ENCODE measurements around the gene MGAT5.

The MGAT5 gene

DNA sequence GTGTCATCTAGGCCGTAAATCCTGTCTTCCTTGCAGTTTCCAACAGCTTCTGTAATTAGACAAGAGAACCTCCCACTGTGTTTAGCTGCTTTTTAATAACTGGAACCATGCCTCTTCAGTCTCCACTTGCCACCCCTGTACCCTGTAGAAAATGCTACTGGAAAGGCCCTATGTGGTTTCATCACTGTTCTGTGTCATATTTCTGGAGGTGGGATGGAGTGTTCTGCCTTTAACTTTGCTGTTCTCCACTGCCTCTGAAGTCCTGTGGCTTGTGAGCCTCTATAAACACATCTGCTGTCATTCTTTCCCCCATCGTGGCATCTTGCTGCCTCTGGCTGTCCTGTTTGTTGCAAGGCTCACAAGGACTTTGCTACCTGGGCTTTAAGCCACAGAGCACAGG is 17.9 kb downstream of the MGAT5 start:
- peaks cover 30 to 64% of the 10 kb centered on the region in 2 donors for H3K36me3 Mint-ChIP-seq
- peaks cover 78 to 100% of the 10 kb centered on the region in 2 donors for H3K4me1 Mint-ChIP-seq
- H3K4me3 Mint-ChIP-seq: peak overlapping the region; percentile 11

DNA sequence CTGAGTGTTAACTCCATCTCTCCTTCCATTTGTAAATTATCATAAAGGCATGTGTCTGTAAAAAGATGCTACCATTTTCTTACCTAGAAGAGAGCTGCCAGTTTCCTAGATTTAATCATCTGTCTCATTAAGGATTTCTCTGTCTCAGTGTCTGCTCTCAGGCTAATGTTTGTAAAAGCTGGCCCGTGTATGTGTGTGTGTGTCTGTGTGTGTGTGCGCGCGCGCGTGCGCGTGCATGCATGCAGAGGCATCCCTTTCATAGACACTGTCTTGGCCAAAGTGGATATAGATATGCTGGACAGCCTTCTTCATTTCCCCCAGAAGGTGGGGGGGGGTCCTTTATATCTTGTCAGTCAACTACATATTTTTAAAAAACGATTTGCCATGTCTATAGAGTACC is 18.9 kb downstream of the MGAT5 start:
- Mint-ChIP-seq H3K27ac (peak overlapping the region; percentile 53), H3K9me3 (peaks cover 8 to 10% of the 10 kb centered on the region in 2 donors), H3K4me1 (peaks cover 73 to 98% of the 10 kb centered on the region in 2 donors), H3K27me3 (no peaks in the 10 kb centered on the region), H3K4me3 (no peak overlapping the region), H3K36me3 (peaks cover 37 to 70% of the 10 kb centered on the region in 2 donors)
- ATAC-seq (replicated peaks): no peak
- DNase-seq: no peak

More for the DNA sequence above, 17.9 kb downstream of the MGAT5 start:
- ATAC-seq (replicated peaks) (peak; percentile 71 to 77), DNase-seq (peak; percentile 33)
- Mint-ChIP-seq H3K9me3 (peaks cover 4 to 5% of the 10 kb centered on the region in 2 donors), H3K27me3 (no peaks in the 10 kb centered on the region), H3K27ac (peak overlapping the region; percentile 68)

DNA sequence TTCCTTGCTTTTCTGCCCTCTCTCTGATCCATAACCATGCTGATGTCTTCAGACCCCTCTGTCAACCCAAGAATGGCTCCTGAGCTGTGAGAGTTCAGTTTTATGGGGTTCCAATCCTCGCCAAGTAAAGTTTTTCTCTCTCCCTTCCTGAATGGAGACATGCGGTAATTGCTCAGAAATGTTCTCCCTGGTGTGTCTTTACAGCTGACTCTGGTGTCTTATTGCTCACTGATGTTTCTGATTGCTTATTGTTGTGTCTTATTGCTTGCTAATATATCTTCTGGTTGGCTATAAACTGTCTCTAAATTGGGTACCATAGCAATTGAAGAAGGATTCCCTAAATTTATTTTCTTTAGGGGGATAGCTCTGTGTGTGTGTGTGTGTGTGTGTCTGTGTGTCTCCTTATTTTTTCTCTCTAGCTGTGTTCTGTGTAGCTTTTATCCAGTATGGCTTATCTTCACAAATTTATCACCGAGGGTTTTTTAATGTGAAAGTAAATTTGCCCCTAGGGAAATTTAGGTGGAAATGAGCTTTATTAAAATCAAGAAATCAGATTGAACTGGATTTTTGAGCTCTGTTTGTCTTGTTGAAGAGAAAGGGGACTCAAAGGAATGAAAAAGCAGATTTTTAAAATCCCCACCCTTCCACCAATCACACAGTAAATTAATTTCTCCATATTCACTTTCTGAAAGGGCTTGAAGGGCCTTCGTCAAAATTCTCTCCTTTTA is 19.5 kb downstream of the MGAT5 start:
- no peak for ATAC-seq (replicated peaks)
- Mint-ChIP-seq H3K27me3 (no peaks in the 10 kb centered on the region), H3K4me3 (peak overlapping the region; percentile 15 to 53), H3K36me3 (peaks cover 38 to 74% of the 10 kb centered on the region in 2 donors), H3K9me3 (peaks cover 9 to 10% of the 10 kb centered on the region in 2 donors), H3K4me1 (peaks cover 68 to 97% of the 10 kb centered on the region in 2 donors), H3K27ac (peak overlapping the region; percentile 70)
- no peak for DNase-seq

DNA sequence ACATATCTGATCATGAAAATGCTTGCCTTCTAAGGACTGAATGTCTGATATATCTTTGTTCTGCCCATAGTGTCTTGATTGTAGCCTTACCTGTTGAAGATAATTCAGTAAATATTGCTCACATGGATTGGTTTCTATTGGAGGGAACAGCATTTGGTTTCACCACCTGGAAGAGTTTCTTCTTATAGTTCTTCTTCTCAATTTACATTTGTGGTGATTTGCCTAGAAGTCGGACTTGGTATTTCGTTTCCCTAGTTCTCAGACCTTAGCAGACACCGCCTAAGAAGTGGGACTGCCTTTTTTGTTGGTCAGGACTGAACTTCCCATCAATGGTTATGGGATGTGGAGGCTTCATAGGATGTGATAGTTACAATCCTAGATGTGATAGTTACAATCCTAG is 20.2 kb downstream of the MGAT5 start:
- H3K27ac Mint-ChIP-seq: peak overlapping the region; percentile 70
- peaks cover 45 to 80% of the 10 kb centered on the region in 2 donors for H3K36me3 Mint-ChIP-seq
- H3K4me3 Mint-ChIP-seq: peak overlapping the region; percentile 15 to 53
- DNase-seq (no peak), ATAC-seq (replicated peaks) (no peak)
- H3K4me1 Mint-ChIP-seq: peaks cover 70 to 97% of the 10 kb centered on the region in 2 donors
- no peaks in the 10 kb centered on the region for H3K27me3 Mint-ChIP-seq
- H3K9me3 Mint-ChIP-seq: peaks cover 10 to 13% of the 10 kb centered on the region in 2 donors

DNA sequence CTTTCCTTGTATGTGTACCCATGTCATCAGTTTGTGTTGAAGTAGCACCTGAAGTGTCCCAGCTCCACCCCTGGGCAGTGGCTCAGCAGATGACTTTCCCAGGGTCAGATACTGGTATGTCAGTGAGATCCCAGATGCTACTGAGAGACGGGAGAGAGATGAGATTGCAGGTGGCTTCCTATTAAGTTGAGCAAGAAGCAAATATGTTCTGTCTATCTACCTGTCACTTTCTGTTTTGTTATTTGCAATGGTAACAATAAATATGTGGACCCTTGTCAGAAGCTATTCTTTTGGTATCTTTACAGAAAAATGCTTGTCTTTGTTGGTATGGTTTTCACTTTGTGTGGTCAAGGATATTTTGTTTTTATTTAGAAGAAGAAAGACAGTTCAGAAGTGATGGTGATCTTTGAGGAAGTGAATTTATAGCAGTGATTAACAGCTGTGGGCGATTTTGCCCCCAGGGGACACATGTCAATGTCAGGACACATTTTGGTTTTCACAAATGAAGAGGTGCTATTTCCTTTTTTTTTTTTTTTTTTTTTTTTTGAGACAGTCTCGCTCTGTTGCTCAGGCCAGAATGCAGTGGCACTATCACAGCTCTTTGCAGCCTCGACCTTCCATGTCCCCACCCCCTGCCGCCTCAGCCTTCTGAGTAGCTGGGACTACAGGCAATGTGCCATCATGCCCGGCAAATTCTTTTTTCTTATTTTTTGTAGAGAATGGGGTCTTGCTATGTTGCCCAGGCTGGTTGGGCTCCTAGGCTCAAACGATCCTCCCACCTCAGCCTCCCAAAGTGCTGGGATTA is 21.4 kb downstream of the MGAT5 start:
- Mint-ChIP-seq H3K27ac (peak overlapping the region; percentile 94), H3K4me1 (peaks cover 68 to 97% of the 10 kb centered on the region in 2 donors), H3K36me3 (peaks cover 46 to 71% of the 10 kb centered on the region in 2 donors), H3K9me3 (peaks cover 10 to 13% of the 10 kb centered on the region in 2 donors), H3K4me3 (peak overlapping the region; percentile 76 to 80), H3K27me3 (no peaks in the 10 kb centered on the region)
- peak; percentile 86 to 91 for ATAC-seq (replicated peaks)
- peak; percentile 78 for DNase-seq

DNA sequence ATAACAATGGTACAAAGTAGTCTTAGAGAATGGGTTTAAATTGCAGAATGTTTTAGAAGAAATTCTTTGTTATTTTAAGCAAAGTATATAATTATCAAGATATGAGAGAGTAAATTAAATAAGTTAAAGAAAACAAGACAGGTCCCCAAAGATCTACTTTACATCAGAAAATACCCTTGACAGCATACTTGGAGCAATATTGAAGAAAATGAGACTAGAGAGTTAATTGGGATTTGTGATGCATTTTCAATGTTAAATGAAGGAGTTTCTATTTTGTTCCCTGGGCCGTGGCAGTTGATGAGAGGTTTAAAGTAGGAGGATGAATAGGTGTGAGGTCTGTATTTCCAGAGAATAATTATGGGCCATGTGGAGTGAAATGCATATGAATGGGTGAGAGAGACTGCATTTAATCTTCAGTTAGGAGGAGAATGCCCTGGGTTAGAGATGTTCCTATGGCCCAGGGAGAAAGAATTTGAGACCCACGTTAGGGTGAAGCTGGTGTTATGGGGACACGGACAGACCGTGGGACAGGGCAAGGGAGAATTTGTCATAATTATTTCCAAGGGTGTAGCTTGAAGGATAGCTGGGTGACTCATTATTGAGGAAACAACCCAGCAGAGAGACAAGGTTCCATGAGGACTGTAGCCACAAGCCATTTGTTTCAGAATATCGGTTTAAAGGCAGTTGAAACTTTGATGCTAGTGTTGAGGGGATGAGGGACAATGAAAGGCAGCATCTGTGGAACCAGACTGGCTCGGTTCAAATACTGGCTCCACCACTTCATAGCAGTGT is 22.7 kb downstream of the MGAT5 start:
- DNase-seq (no peak), ATAC-seq (replicated peaks) (no peak)
- H3K9me3 Mint-ChIP-seq: peaks cover 10 to 13% of the 10 kb centered on the region in 2 donors
- H3K27ac Mint-ChIP-seq: peak overlapping the region; percentile 5
- H3K36me3 Mint-ChIP-seq: peaks cover 46 to 67% of the 10 kb centered on the region in 2 donors
- peak overlapping the region; percentile 1 to 3 for H3K4me3 Mint-ChIP-seq
- H3K27me3 Mint-ChIP-seq: no peaks in the 10 kb centered on the region
- peaks cover 66 to 97% of the 10 kb centered on the region in 2 donors for H3K4me1 Mint-ChIP-seq

DNA sequence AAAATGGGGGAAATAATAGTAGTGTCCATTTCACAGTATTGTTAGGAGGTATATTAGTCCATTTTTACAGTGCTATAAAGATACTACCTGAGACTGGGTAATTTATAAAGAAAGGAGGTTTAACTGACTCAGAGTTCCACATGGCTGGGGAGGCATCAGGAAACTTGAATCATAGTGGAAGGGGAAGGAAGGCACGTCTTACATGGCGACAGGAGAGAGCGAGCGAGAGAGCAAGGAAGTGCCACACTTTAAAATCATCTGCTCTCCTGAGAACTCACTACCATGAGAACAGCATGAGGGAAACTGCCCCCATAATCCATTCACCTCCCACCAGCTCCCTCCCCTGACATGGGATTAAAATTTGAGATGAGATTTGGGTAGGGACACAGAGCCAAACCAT is 23.4 kb downstream of the MGAT5 start:
- H3K27ac Mint-ChIP-seq: peak overlapping the region; percentile 93
- H3K4me1 Mint-ChIP-seq: peaks cover 66 to 97% of the 10 kb centered on the region in 2 donors
- H3K36me3 Mint-ChIP-seq: peaks cover 43 to 61% of the 10 kb centered on the region in 2 donors
- no peak for DNase-seq
- no peaks in the 10 kb centered on the region for H3K27me3 Mint-ChIP-seq
- ATAC-seq (replicated peaks): no peak
- peak overlapping the region; percentile 1 to 47 for H3K4me3 Mint-ChIP-seq
- H3K9me3 Mint-ChIP-seq: peaks cover 10 to 13% of the 10 kb centered on the region in 2 donors

DNA sequence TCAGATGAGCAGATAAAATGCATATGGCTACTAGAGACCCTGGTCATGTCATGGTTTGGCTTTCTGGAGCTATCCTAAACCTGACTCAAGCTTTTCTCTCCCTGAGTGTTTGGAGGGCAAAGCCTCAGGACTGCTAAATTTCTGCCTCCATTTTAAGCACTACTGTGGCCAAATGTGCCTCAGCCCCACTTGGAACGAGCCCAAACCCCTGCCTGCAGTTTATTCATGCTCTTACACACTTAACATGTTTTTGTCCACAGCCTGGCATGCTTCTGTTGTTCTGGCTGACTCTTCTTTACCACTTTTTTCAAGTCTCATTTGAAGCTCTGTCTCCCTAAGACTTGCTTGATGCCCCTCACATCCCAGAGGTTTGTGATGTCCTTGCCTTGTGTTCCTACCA is 24.7 kb downstream of the MGAT5 start:
- DNase-seq (no peak), ATAC-seq (replicated peaks) (no peak)
- no peaks in the 10 kb centered on the region for H3K27me3 Mint-ChIP-seq
- H3K4me1 Mint-ChIP-seq: peaks cover 65 to 97% of the 10 kb centered on the region in 2 donors
- peaks cover 34 to 48% of the 10 kb centered on the region in 2 donors for H3K36me3 Mint-ChIP-seq
- H3K4me3 Mint-ChIP-seq: no peak overlapping the region
- H3K27ac Mint-ChIP-seq: peak overlapping the region; percentile 9
- peaks cover 10 to 13% of the 10 kb centered on the region in 2 donors for H3K9me3 Mint-ChIP-seq

DNA sequence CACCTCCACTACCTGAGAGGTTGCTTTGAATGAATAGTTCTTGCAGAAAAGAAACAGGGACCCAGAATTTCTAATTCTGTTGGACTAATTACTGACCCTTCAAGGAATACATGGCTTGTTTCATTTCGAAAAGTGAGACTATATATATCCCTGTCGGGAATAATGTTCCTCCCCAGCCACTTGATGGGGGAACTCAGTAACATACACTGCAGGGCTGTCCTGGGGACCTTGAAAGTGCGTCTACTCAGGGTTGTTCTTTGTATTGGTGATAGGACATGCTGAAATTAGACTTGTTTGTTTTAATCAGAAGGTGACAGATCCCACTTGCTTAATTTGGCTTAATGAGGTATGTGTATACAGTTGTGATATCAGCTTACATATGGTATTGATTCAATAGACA is 25.5 kb downstream of the MGAT5 start:
- Mint-ChIP-seq H3K4me1 (peaks cover 62 to 95% of the 10 kb centered on the region in 2 donors), H3K36me3 (peaks cover 29 to 44% of the 10 kb centered on the region in 2 donors), H3K27ac (peak overlapping the region; percentile 73), H3K4me3 (no peak overlapping the region), H3K9me3 (peaks cover 10 to 13% of the 10 kb centered on the region in 2 donors), H3K27me3 (no peaks in the 10 kb centered on the region)
- DNase-seq: no peak
- no peak for ATAC-seq (replicated peaks)

DNA sequence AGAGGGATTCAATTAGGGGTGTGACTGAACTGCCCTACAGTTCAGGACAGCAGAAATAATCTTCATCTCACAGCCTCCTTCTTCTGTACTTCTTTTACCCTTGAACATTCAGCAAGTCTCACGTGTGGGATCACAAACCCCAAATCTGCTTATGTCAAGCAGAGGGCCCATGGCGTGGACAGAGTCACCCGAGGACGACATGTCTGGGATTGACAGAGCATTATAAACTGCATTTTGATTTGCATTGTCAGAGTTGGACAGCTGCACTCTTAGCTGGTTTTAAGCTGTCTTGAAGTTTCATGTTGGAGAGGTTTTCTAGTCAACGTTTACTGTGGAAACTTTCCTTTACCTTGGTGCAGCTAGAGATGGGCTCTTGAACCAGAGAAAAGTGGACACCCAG is 26.4 kb downstream of the MGAT5 start:
- Mint-ChIP-seq H3K27me3 (no peaks in the 10 kb centered on the region), H3K4me3 (no peak overlapping the region), H3K4me1 (peaks cover 58 to 91% of the 10 kb centered on the region in 2 donors), H3K36me3 (peaks cover 26 to 39% of the 10 kb centered on the region in 2 donors), H3K27ac (peak overlapping the region; percentile 73), H3K9me3 (peaks cover 10 to 13% of the 10 kb centered on the region in 2 donors)
- no peak for ATAC-seq (replicated peaks)
- DNase-seq: no peak

DNA sequence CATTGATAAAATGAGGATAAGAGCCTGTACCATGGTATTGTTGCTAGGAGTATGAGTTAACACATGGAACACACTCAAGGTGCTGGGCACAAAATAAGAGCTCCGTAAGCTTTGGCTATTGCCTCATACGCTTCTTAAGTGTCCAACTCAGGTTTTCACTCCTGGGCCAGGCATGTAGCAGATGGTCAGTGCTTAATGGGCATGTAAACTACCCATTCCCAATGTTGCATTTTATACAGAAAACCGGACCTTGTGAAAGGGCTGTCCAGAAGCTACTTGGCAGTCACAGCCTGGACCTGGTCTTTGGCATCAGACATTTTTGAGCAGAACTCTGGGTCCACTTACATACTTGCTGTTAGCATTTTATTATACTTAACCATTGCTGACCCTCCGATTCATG is 26.9 kb downstream of the MGAT5 start:
- H3K36me3 Mint-ChIP-seq: peaks cover 26 to 39% of the 10 kb centered on the region in 2 donors
- H3K4me3 Mint-ChIP-seq: no peak overlapping the region
- DNase-seq: no peak
- peaks cover 10 to 13% of the 10 kb centered on the region in 2 donors for H3K9me3 Mint-ChIP-seq
- no peaks in the 10 kb centered on the region for H3K27me3 Mint-ChIP-seq
- peaks cover 58 to 86% of the 10 kb centered on the region in 2 donors for H3K4me1 Mint-ChIP-seq
- H3K27ac Mint-ChIP-seq: no peak overlapping the region
- no peak for ATAC-seq (replicated peaks)

DNA sequence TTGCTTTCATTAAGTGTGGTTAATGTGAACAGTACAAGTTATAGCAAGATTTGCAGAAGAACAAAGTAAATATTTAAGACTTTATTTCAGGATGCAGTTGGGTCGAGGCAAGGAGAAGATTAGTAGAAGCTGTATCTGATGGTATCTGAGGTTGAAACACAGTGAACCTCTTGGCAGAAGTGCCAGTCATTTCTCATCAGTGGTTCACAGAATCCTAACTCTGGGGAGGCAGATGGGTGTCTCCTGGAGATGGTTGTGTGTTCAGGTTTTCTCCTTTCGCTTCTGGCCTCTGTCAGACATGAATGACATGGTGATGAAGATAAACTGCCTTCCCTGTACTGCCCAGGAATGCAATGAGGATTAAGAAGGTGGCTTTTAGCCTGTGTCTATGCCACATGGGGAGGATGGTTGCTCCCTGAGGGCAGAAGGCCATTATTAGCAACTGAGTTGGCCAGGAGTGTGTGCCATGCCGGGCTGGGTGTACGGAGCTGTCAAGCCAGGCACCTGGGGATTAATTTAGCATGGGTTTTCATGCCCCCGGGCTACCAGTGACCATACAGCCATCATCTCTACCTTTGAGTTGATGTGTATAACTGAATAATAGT is 28.0 kb downstream of the MGAT5 start:
- no peaks in the 10 kb centered on the region for H3K27me3 Mint-ChIP-seq
- peaks cover 55 to 74% of the 10 kb centered on the region in 2 donors for H3K4me1 Mint-ChIP-seq
- peak overlapping the region; percentile 10 to 33 for H3K4me3 Mint-ChIP-seq
- H3K9me3 Mint-ChIP-seq: peaks cover 5 to 10% of the 10 kb centered on the region in 2 donors
- ATAC-seq (replicated peaks) (no peak), DNase-seq (no peak)
- H3K36me3 Mint-ChIP-seq: peaks cover 20 to 37% of the 10 kb centered on the region in 2 donors
- H3K27ac Mint-ChIP-seq: peak overlapping the region; percentile 78

DNA sequence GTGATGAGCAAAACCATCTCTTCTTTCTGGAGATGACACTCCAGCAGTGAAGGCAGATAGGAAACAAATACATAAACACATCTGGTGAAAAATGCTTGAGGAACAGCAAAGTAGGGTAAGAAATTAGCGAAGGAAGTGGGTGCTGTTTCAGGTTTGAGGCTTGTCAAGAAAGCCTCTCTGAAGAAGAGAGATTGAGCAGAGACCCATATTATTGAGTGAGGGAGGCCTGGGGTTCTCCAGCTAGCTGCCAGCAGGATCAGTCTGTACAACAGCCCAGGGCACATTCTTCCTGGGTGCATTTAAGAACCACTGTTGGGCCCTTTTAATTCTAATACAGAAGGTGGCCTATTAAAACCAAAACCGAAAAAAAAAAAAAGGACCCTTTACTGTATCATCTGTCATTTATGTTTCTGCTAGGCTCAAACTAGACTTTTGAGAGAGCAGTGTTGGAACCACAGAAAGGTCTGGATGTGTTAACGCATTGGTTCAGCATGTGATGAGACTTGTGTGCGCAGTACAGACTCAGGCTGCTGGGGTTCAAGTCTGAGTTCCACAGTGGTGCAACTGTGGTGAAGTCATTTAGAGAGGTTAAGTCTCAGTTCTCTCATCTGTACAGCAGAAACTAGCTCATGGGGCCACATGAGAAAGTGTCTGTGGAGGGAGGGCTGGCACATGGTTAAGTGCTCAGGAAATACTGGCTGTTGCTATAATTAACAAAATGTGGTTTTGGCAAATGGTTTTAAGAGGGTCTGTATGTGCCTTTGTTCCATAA is 28.9 kb downstream of the MGAT5 start:
- Mint-ChIP-seq H3K4me3 (peak overlapping the region; percentile 36 to 71), H3K36me3 (peaks cover 13 to 34% of the 10 kb centered on the region in 2 donors), H3K9me3 (peaks cover 0 to 5% of the 10 kb centered on the region in 2 donors), H3K27ac (peak overlapping the region; percentile 95), H3K4me1 (peaks cover 58 to 68% of the 10 kb centered on the region in 2 donors), H3K27me3 (no peaks in the 10 kb centered on the region)
- ATAC-seq (replicated peaks) (peak; percentile 90 to 92), DNase-seq (peak; percentile 45)
